HepG2 (cell line): ENCODE results near the gene CCDC180. TPM values are rescaled to one million over a fixed set of nuclear protein-coding genes. Genes with fewer than 3 reads are reported as not detected.

Experiments used
- ATAC-seq: fragments of 200-7000 bp; cut with Tn5 transposase; 3 replicates; pipeline ENCODE4 v1.9.1; 2020; ENCODE audit warnings: mild to moderate bottlenecking, moderate library complexity
- BruUV-seq: library from RNA; stranded (reverse); fragments of 400-500 nt; replicated peaks from 2 replicates; lab custom pipeline; 2021; lab: Mats Ljungman, UMichigan
- CTCF ChIA-PET: fragments of 300-600 bp; formaldehyde crosslinking; extraction: SDS; loops from one replicate; lab custom pipeline; 2021; ENCODE audit warnings: low total read pairs, inconsistent platforms, low intra/inter-chr PET ratio; lab: Yijun Ruan, JAX
- POLR2A ChIA-PET: fragments of 350-600 bp; sonication (Branson Sonifier 250); formaldehyde crosslinking; loops from one replicate; lab custom pipeline; 2020; ENCODE audit warnings: antibody characterized with exemption, inconsistent platforms; lab: Yijun Ruan, JAX
- DNase-seq: peaks from one replicate; pipeline ENCODE4 v3.0.0-alpha.2; 2015; ENCODE audit warnings: low spot score
- FAIRE-seq: peaks from 3 replicates; lab custom pipeline; 2011; peaks lifted over from hg19 to GRCh38; lab: Jason Lieb, UNC
- H2AFZ ChIP-seq: one replicate; pipeline ENCODE4 v1.6.1; 2011; ENCODE audit warnings: low read length, inconsistent platforms
- H3K27ac ChIP-seq: fragments of 300-600 bp; 3 replicates; pipeline ENCODE4 v1.8.0; 2011; ENCODE audit warnings: mixed run types, mild to moderate bottlenecking, mixed read lengths, low read length, inconsistent platforms; ENCODE audit not compliant: insufficient read depth; ENCODE audit errors: extremely low read length
- H3K27me3 ChIP-seq, 2 experiments: fragments of 200-600 bp in 1 of 2; 2 replicates in 1 of 2; 3 replicates in 1 of 2; pipeline versions ENCODE4 v1.6.0 to v1.8.0; 2011; ENCODE audit warnings: low read length in 2 of 2, mild to moderate bottlenecking in 2 of 2, moderate library complexity in 2 of 2, inconsistent platforms in 1 of 2; ENCODE audit not compliant: insufficient read depth in 2 of 2, control insufficient read depth in 1 of 2
- H3K36me3 ChIP-seq, 2 experiments: fragments of 200-600 bp in 1 of 2; replicated peaks in 1 of 2; 2 replicates in 1 of 2; 3 replicates in 1 of 2; pipeline versions ENCODE4 v1.5.1 to v1.8.0; 2011; ENCODE audit warnings: low read length in 2 of 2, inconsistent platforms in 1 of 2; ENCODE audit not compliant: insufficient read depth in 2 of 2, control insufficient read depth in 1 of 2
- H3K4me1 ChIP-seq: 2 replicates; pipeline ENCODE4 v1.5.1; 2012; ENCODE audit warnings: low read length, inconsistent platforms; ENCODE audit not compliant: insufficient read depth
- H3K4me2 ChIP-seq: 2 replicates; pipeline ENCODE4 v1.6.0; 2011; ENCODE audit warnings: low read depth, low read length, inconsistent platforms
- H3K4me3 ChIP-seq, 3 experiments: fragments of 200-600 bp in 1 of 3; sonication (generic), shearing (Covaris generic) in 1 of 3; replicated peaks in 1 of 3; 2 replicates each; pipeline ENCODE4 v1.5.1; 2011 to 2016; ENCODE audit warnings: low read length in 3 of 3, inconsistent platforms in 2 of 3, low read depth in 2 of 3, mild to moderate bottlenecking in 2 of 3, control low read depth in 1 of 3, mixed read lengths in 1 of 3; ENCODE audit not compliant: insufficient read depth in 1 of 3
- H3K79me2 ChIP-seq: one replicate; pipeline ENCODE4 v1.6.1; 2011; ENCODE audit warnings: low read length, inconsistent platforms; ENCODE audit not compliant: insufficient read depth
- H3K9ac ChIP-seq: 2 replicates; pipeline ENCODE4 v1.6.0; 2011; ENCODE audit warnings: mild to moderate bottlenecking, low read depth, low read length, inconsistent platforms; ENCODE audit not compliant: insufficient read depth
- H3K9me3 ChIP-seq: 2 replicates; pipeline ENCODE4 v1.5.1; 2012; ENCODE audit warnings: mild to moderate bottlenecking, low read length
- H4K20me1 ChIP-seq: 2 replicates; pipeline ENCODE4 v1.6.0; 2011; ENCODE audit warnings: inconsistent platforms, mild to moderate bottlenecking, low read length, moderate library complexity; ENCODE audit not compliant: insufficient read depth
- HNRNPK ChIP-seq: fragments of 200-400 bp; formaldehyde crosslinking; IDR thresholded peaks from 2 replicates; pipeline ENCODE4 v1.6.1; 2018; ENCODE audit warnings: low read length, low read depth, moderate library complexity, mild to moderate bottlenecking; ENCODE audit not compliant: poor library complexity, severe bottlenecking
- ZNF121 ChIP-seq: sonication (generic); formaldehyde crosslinking; IDR thresholded peaks from 2 replicates; pipeline ENCODE4 v1.5.0; 2020; ENCODE audit warnings: mild to moderate bottlenecking, missing genetic modification reagents
- WGBS: methylation state at CpG from one replicate; pipeline ENCODE4 v1.1.6; 2017; ENCODE audit warnings: low lambda C conversion rate; 5-methylcytosine and 5-hydroxymethylcytosine counted together
- in situ Hi-C: cut with HindIII; loops from 2 replicates; pipeline ENCODE4 v1.10.0; 2017; ENCODE audit warnings: low pct_unique_long_range_greater_than_20kb; ENCODE audit not compliant: extremely low pct_ligation_motif_present
- intact Hi-C: fragments of 100-400 bp; cut with micrococcal nuclease; formaldehyde crosslinking; loops from one replicate; pipeline ENCODE4 v1.10.0; 2022; ENCODE audit not compliant: unreplicated experiment
- polyA plus RNA-seq, 8 experiments: library from polyadenylated mRNA; depleted of rRNA in 3 of 8; stranded (reverse) in 7 of 8; unstranded in 1 of 8; fragments of >200 nt; fragmentation: Illumina TruSeq in 4 of 8; extraction: Trizol in 4 of 8; gene quantifications; 2 replicates each; pipeline versions ENCODE4 v1.2.1 to v1.2.3, GENCODE V29; 2011 to 2016; ENCODE audit warnings: low read depth in 4 of 8, missing spikeins in 1 of 8, mixed read lengths in 1 of 8; ENCODE audit not compliant: insufficient read depth in 1 of 8
- total RNA-seq, 5 experiments: library from RNA; depleted of rRNA; stranded (reverse); fragments of >200 nt; fragmentation: Illumina TruSeq; extraction: Trizol; gene quantifications; 2 replicates each; pipeline ENCODE4 v1.2.3, GENCODE V29; 2016; ENCODE audit warnings: low read depth in 1 of 5
- TF ChIP-seq, protein P1 (sequence below): sonication (generic); formaldehyde crosslinking; IDR thresholded peaks from 2 replicates; pipeline ENCODE4 v1.4.0; 2020; ENCODE audit warnings: missing genetic modification reagents; ENCODE audit errors: not compliant biosample characterization

Gene CCDC180
- total and polyA plus RNA-seq, 2 of the 13 experiments (the other 11 are each of a cell fraction or from before 2014, with no cell fraction given), result 2.2 to 2.5 TPM

DNA sequence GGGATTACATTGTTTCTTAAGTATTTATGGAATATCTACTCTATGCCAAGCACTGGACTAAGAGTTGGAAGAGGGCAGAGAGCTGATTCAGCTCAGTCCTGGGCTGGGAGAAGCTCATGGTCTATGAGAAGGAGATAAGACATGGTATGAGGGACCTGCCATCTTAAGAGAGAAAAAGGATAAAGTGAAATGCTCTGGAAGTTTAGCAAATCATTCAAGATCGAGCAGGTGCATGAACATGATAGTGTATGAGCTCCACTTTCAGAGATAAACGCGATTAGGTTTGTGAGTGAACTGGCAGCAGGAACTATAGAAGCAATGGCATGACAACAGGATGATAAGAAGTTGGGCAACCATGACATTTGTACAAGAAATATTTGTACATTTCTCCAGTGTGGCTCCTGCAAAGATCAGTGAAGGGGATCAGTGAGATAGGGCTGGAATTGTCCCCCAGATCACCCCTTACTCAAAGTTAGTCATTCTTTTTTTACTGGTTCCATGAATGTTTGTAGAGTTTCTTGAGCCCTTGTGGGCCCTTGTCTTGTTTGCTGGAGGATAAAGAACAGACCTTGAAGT is 26.6 kb upstream of the CCDC180 start:
- Histone ChIP-seq H3K9me3 (peaks cover 8% of the 10 kb centered on the region; the same call in 1 of the 2 replicates), H3K36me3 (peaks cover 0 to 14% of the 10 kb centered on the region in 2 experiments; a peak in 3 of 5 replicates), H3K4me3 (no peak overlapping the region), H3K27me3 (no peaks in the 10 kb centered on the region), H3K9ac (no peak overlapping the region), H2AFZ (no peak overlapping the region), H3K4me1 (no peaks in the 10 kb centered on the region), H4K20me1 (no peaks in the 10 kb centered on the region), H3K79me2 (no peaks in the 10 kb centered on the region), H3K27ac (no peak overlapping the region), H3K4me2 (no peak overlapping the region)
- in situ Hi-C loops, result no loop called here
- ChIA-PET POLR2A (no interaction called here), CTCF (no interaction called here)
- FAIRE-seq (no peak), ATAC-seq (no peak), DNase-seq (no peak)
- no TSS peak for BruUV-seq
- intact Hi-C loops, result no loop called here
- TF ChIP-seq, protein P1, sequence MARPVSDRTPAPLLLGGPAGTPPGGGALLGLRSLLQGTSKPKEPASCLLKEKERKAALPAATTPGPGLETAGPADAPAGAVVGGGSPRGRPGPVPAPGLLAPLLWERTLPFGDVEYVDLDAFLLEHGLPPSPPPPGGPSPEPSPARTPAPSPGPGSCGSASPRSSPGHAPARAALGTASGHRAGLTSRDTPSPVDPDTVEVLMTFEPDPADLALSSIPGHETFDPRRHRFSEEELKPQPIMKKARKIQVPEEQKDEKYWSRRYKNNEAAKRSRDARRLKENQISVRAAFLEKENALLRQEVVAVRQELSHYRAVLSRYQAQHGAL, result no peak
- WGBS, result 49% methylated on average over 3 of the region's 3 CpGs

DNA sequence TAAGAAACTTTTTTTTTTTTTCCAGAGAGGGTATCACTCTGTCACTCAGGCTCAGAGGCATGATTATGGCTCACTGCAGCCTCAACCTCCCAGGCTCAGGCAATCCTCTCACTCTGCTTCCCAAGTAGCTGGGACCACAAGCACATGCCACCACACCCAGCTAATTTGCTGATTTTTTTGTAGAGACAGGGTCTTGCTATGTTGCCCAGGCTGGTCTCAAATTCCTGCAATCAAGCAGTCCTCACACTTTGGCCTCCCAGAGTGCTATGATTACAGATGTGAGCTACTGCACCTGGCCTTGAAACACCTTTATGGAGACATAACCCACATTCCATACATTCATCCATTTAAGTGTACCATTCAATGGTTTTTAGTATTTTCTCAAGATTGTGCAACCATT is 23.7 kb upstream of the CCDC180 start:
- Histone ChIP-seq H3K27ac (no peak overlapping the region), H3K9me3 (peaks cover 14% of the 10 kb centered on the region), H3K9ac (no peak overlapping the region), H2AFZ (no peak overlapping the region), H3K4me1 (no peaks in the 10 kb centered on the region), H4K20me1 (no peaks in the 10 kb centered on the region), H3K4me3 (no peak overlapping the region), H3K79me2 (no peaks in the 10 kb centered on the region), H3K27me3 (no peaks in the 10 kb centered on the region), H3K4me2 (no peak overlapping the region), H3K36me3 (peaks cover 3 to 11% of the 10 kb centered on the region in 2 experiments; a peak in 4 of 5 replicates)
- TF ChIP-seq HNRNPK, result no peak
- 0 out of 2 replicates have a peak, but pooled peaks have one; percentile 26 for TF ChIP-seq ZNF121 (CRISPR knock-in tag)
- no peak for FAIRE-seq
- in situ Hi-C loops (no loop called here), intact Hi-C loops (no loop called here)
- CTCF ChIA-PET, result no interaction called here
- no peak for DNase-seq
- ATAC-seq, result no peak
- no TSS peak for BruUV-seq
- POLR2A ChIA-PET, result no interaction called here
